Neural cell (in vitro differentiated cells): ENCODE measurements around the gene SLC44A4.

Experiments
- EP300 ChIP-seq: fragments of 450-650 bp; conservative IDR thresholded peaks from 2 replicates; pipeline ENCODE4 v1.6.1; 2014; ENCODE audit warnings: antibody characterized with exemption, mild to moderate bottlenecking, moderate library complexity; ENCODE audit not compliant: poor library complexity, severe bottlenecking
- EZH2 ChIP-seq: fragments of 200-600, 300-800 bp; shearing (Covaris generic), sonication (generic); IDR thresholded peaks from 2 replicates; pipeline ENCODE4 v1.6.1; 2014; ENCODE audit warnings: antibody characterized with exemption, low read length, borderline replicate concordance, mild to moderate bottlenecking; ENCODE audit not compliant: insufficient read depth, poor library complexity, severe bottlenecking
- MXI1 ChIP-seq: fragments of 450-650 bp; conservative IDR thresholded peaks from 2 replicates; pipeline ENCODE4 v1.6.1; 2014; ENCODE audit warnings: antibody characterized with exemption, mild to moderate bottlenecking; ENCODE audit not compliant: poor library complexity, severe bottlenecking
- POLR2AphosphoS5 ChIP-seq: IDR thresholded peaks from 2 replicates; pipeline ENCODE4 v1.6.1; 2012
- RAD21 ChIP-seq: fragments of 450-650 bp; conservative IDR thresholded peaks from 2 replicates; pipeline ENCODE4 v1.6.1; 2014; ENCODE audit warnings: antibody characterized with exemption, mild to moderate bottlenecking, moderate library complexity
- TAF1 ChIP-seq: IDR thresholded peaks from 2 replicates; pipeline ENCODE4 v1.6.1; 2012; ENCODE audit warnings: low read depth
- TF ChIP-seq, protein P1 (sequence below): fragments of 450-650 bp; IDR thresholded peaks from 2 replicates; pipeline ENCODE4 v1.5.1; 2014; ENCODE audit warnings: antibody characterized with exemption, mild to moderate bottlenecking, moderate library complexity; ENCODE audit not compliant: poor library complexity, severe bottlenecking
- TF ChIP-seq, protein P2 (sequence below): IDR thresholded peaks from 2 replicates; pipeline ENCODE4 v1.6.1; 2012; ENCODE audit warnings: borderline replicate concordance

DNA sequence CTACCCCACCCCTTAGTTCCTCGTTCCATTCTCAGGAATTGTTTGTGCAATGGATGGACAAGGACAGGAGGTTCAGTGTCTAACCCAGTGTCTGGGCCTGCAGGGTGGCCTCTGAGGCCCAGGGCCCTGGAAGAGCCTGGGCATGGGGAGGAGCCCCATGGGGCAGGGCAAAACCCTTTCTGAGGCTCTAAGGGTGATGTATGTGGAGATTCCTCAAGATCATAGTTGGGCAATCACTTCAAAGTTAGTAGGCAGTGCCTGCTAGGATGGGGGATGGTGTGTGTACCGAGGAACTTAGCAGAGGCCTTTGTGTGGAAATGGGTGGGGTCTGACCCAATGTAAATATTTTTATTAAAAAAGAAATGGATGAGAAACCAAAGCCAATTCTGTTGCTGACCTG is 42.0 kb upstream of the SLC44A4 start:
- TF ChIP-seq, protein P1, sequence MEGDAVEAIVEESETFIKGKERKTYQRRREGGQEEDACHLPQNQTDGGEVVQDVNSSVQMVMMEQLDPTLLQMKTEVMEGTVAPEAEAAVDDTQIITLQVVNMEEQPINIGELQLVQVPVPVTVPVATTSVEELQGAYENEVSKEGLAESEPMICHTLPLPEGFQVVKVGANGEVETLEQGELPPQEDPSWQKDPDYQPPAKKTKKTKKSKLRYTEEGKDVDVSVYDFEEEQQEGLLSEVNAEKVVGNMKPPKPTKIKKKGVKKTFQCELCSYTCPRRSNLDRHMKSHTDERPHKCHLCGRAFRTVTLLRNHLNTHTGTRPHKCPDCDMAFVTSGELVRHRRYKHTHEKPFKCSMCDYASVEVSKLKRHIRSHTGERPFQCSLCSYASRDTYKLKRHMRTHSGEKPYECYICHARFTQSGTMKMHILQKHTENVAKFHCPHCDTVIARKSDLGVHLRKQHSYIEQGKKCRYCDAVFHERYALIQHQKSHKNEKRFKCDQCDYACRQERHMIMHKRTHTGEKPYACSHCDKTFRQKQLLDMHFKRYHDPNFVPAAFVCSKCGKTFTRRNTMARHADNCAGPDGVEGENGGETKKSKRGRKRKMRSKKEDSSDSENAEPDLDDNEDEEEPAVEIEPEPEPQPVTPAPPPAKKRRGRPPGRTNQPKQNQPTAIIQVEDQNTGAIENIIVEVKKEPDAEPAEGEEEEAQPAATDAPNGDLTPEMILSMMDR = no peak
- TF ChIP-seq, protein P2, sequence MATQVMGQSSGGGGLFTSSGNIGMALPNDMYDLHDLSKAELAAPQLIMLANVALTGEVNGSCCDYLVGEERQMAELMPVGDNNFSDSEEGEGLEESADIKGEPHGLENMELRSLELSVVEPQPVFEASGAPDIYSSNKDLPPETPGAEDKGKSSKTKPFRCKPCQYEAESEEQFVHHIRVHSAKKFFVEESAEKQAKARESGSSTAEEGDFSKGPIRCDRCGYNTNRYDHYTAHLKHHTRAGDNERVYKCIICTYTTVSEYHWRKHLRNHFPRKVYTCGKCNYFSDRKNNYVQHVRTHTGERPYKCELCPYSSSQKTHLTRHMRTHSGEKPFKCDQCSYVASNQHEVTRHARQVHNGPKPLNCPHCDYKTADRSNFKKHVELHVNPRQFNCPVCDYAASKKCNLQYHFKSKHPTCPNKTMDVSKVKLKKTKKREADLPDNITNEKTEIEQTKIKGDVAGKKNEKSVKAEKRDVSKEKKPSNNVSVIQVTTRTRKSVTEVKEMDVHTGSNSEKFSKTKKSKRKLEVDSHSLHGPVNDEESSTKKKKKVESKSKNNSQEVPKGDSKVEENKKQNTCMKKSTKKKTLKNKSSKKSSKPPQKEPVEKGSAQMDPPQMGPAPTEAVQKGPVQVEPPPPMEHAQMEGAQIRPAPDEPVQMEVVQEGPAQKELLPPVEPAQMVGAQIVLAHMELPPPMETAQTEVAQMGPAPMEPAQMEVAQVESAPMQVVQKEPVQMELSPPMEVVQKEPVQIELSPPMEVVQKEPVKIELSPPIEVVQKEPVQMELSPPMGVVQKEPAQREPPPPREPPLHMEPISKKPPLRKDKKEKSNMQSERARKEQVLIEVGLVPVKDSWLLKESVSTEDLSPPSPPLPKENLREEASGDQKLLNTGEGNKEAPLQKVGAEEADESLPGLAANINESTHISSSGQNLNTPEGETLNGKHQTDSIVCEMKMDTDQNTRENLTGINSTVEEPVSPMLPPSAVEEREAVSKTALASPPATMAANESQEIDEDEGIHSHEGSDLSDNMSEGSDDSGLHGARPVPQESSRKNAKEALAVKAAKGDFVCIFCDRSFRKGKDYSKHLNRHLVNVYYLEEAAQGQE = no peak
- TF ChIP-seq POLR2AphosphoS5 = no peak
- TF ChIP-seq EP300 = no peak
- TF ChIP-seq EZH2 = no peak
- no peak for TF ChIP-seq RAD21
- no peak for TF ChIP-seq TAF1
- TF ChIP-seq MXI1 = no peak
